T-cell (primary cell): ENCODE results near the gene FHIT. TPM values are rescaled to one million over a fixed set of nuclear protein-coding genes. Genes with fewer than 3 reads are reported as not detected.

Source experiments
- ATAC-seq, 4 experiments: fragments of 200-7000 bp in 3 of 4; fragments of 150-1000 bp in 1 of 4; cut with Tn5 transposase; replicated peaks in 1 of 4; 1 replicate in 3 of 4; 2 replicates in 1 of 4; pipeline ENCODE4 v1.10.0; 2021; ENCODE audit warnings: moderate library complexity in 3 of 4, mild to moderate bottlenecking in 2 of 4, moderate number of reproducible peaks in 1 of 4
- CTCF ChIA-PET, 2 donors: fragments of 300-600 bp; sonication (Branson Sonifier 250); formaldehyde crosslinking; loops; one replicate each; lab custom pipeline; 2022; ENCODE audit warnings: antibody characterized with exemption in 2 of 2; lab: Charles Lee
- POLR2A ChIA-PET, 2 donors: fragments of 300-600 bp; sonication (Branson Sonifier 250); formaldehyde crosslinking; loops; one replicate each; lab custom pipeline; 2022; ENCODE audit warnings: antibody characterized with exemption in 2 of 2; lab: Charles Lee
- DNase-seq, 35 experiments: peaks; one replicate each; pipeline versions ENCODE4 v3.0.0 to v3.0.0-alpha.2; 2013 to 2023
- H3K27ac ChIP-seq: one replicate; pipeline ENCODE4 v1.5.1; 2013; ENCODE audit warnings: low read length
- H3K27me3 ChIP-seq, 2 experiments: replicated peaks in 1 of 2; 1 replicate in 1 of 2; 2 replicates in 1 of 2; pipeline versions ENCODE4 v1.6.1 to v1.7.0; 2013; ENCODE audit warnings: low read length in 1 of 2, mixed read lengths in 1 of 2; ENCODE audit not compliant: control insufficient read depth in 2 of 2, insufficient read depth in 2 of 2; ENCODE audit errors: extremely low read depth in 1 of 2
- H3K36me3 ChIP-seq, 2 donors: 1 replicate in 1 of 2; 2 replicates in 1 of 2; pipeline versions ENCODE4 v1.6.1 to v1.7.0; 2013; ENCODE audit warnings: low read length in 1 of 2; ENCODE audit not compliant: control insufficient read depth in 2 of 2, insufficient read depth in 1 of 2; ENCODE audit errors: extremely low read depth in 1 of 2
- H3K4me1 ChIP-seq, 2 experiments: 1 replicate in 1 of 2; 2 replicates in 1 of 2; pipeline versions ENCODE4 v1.6.1 to v1.7.0; 2013; ENCODE audit warnings: low read length in 2 of 2, mixed read lengths in 1 of 2; ENCODE audit not compliant: insufficient read depth in 2 of 2, control insufficient read depth in 1 of 2; ENCODE audit errors: extremely low read depth in 1 of 2
- H3K4me3 ChIP-seq, 2 donors: 1 replicate in 1 of 2; 2 replicates in 1 of 2; pipeline versions ENCODE4 v1.5.1 to v1.7.0; 2013; ENCODE audit warnings: mild to moderate bottlenecking in 2 of 2, low read length in 1 of 2, moderate library complexity in 1 of 2; ENCODE audit not compliant: control insufficient read depth in 1 of 2; ENCODE audit errors: extremely low read depth in 1 of 2
- H3K9me3 ChIP-seq: 2 replicates; pipeline ENCODE4 v1.7.0; 2013
- H3K27ac Mint-ChIP-seq, 2 donors: one replicate each; pipeline ENCODE4 v1.8.0; 2020 to 2021; ENCODE audit warnings: mild to moderate bottlenecking in 2 of 2, mixed read lengths in 2 of 2
- H3K27me3 Mint-ChIP-seq, 2 donors: one replicate each; pipeline ENCODE4 v1.8.0; 2021 to 2022; ENCODE audit warnings: mixed read lengths in 2 of 2
- H3K36me3 Mint-ChIP-seq: one replicate; pipeline ENCODE4 v1.8.0; 2021; ENCODE audit warnings: mixed read lengths
- H3K4me1 Mint-ChIP-seq, 3 donors: one replicate each; pipeline ENCODE4 v1.8.0; 2020 to 2022; ENCODE audit warnings: mixed read lengths in 3 of 3, mild to moderate bottlenecking in 1 of 3
- H3K4me3 Mint-ChIP-seq, 3 donors: one replicate each; pipeline ENCODE4 v1.8.0; 2020 to 2022; ENCODE audit warnings: mild to moderate bottlenecking in 3 of 3, mixed read lengths in 3 of 3, moderate library complexity in 3 of 3
- H3K9me3 Mint-ChIP-seq, 3 donors: one replicate each; pipeline ENCODE4 v1.8.0; 2020 to 2022; ENCODE audit warnings: mixed read lengths in 3 of 3
- WGBS: methylation state at CpG from one replicate; pipeline ENCODE4 v1.1.5; 2013; ENCODE audit warnings: missing lambda C conversion rate; ENCODE audit not compliant: insufficient coverage; 5-methylcytosine and 5-hydroxymethylcytosine counted together
- total RNA-seq, 35 experiments: library from RNA in 6 of 35; stranded (reverse) in 6 of 35; fragments of 120-200 nt in 1 of 35; gene quantifications; one replicate each; pipeline versions ENCODE4 v1.2.1 to v1.2.4 and lab custom pipeline; 2013 to 2026

Gene FHIT
- total RNA-seq, 5 donors from 2014 or later (not counting 1 experiment from before 2014, with no cell fraction given), result 33.1 to 197 (median 78.3) TPM

GRCh38 chr3:60421749-60422446 lies 829.4 kb downstream of the FHIT start:
- WGBS, result 89% methylated on average over 3 of the region's 3 CpGs
- H3K27ac ChIP-seq, result no peak overlapping the region
- ChIA-PET POLR2A (no interaction called here), CTCF (interaction anchor here in 1 of 2 donors (0.7 kb wide), 1 partner anchor 97 kb away, joined by 3 read pairs; no protein-coding TSS in a partner anchor)
- DNase-seq (no peak), ATAC-seq (no peak)
- no peak overlapping the region for H3K27ac Mint-ChIP-seq
- H3K4me3 Mint-ChIP-seq, result no peak overlapping the region
- H3K9me3 Mint-ChIP-seq, result no peaks in the 10 kb centered on the region
- H3K27me3 ChIP-seq, result no peaks in the 10 kb centered on the region
- no peaks in the 10 kb centered on the region for H3K4me1 Mint-ChIP-seq
- H3K27me3 Mint-ChIP-seq, result no peaks in the 10 kb centered on the region
- H3K36me3 ChIP-seq, result no peaks in the 10 kb centered on the region
- no peaks in the 10 kb centered on the region for H3K36me3 Mint-ChIP-seq
- no peak overlapping the region for H3K4me3 ChIP-seq
- H3K9me3 ChIP-seq, result no peaks in the 10 kb centered on the region
- H3K4me1 ChIP-seq, result no peaks in the 10 kb centered on the region

GRCh38 chr3:60417576-60417975 lies 833.7 kb downstream of the FHIT start:
- DNase-seq (no peak), ATAC-seq (no peak)
- H3K27ac ChIP-seq, result no peak overlapping the region
- peaks cover 3 to 6% (median 5%) of the 10 kb centered on the region in 3 donors for H3K9me3 Mint-ChIP-seq
- H3K4me3 Mint-ChIP-seq, result no peak overlapping the region
- H3K36me3 ChIP-seq, result no peaks in the 10 kb centered on the region
- H3K4me1 ChIP-seq, result no peaks in the 10 kb centered on the region
- H3K4me1 Mint-ChIP-seq, result no peaks in the 10 kb centered on the region
- no peaks in the 10 kb centered on the region for H3K36me3 Mint-ChIP-seq
- H3K4me3 ChIP-seq, result no peak overlapping the region
- POLR2A ChIA-PET, result no interaction called here
- H3K27me3 Mint-ChIP-seq, result no peaks in the 10 kb centered on the region
- CTCF ChIA-PET, result interaction anchor here in 1 of 2 donors (0.7 kb wide), 1 partner anchor 19 kb away, joined by 3 read pairs; no protein-coding TSS in a partner anchor
- H3K9me3 ChIP-seq, result no peaks in the 10 kb centered on the region
- WGBS, result 100% methylated on average over 1 of the region's 4 CpGs
- H3K27me3 ChIP-seq, result no peaks in the 10 kb centered on the region
- H3K27ac Mint-ChIP-seq, result no peak overlapping the region

- Mint-ChIP-seq H3K27ac (no peak overlapping the region), H3K27me3 (no peaks in the 10 kb centered on the region), H3K36me3 (no peaks in the 10 kb centered on the region), H3K4me3 (no peak overlapping the region), H3K9me3 (peaks cover 3 to 6% (median 5%) of the 10 kb centered on the region in 3 donors), H3K4me1 (no peaks in the 10 kb centered on the region)
- no peaks in the 10 kb centered on the region for H3K27me3 ChIP-seq
- peaks cover 2% of the 10 kb centered on the region for H3K9me3 ChIP-seq
- no peak overlapping the region for H3K4me3 ChIP-seq
- WGBS, result 92% methylated on average over 3 of the region's 4 CpGs
- H3K4me1 ChIP-seq, result no peaks in the 10 kb centered on the region
- ATAC-seq (no peak), DNase-seq (no peak)
- H3K36me3 ChIP-seq, result no peaks in the 10 kb centered on the region
- POLR2A ChIA-PET, result no interaction called here
- no peak overlapping the region for H3K27ac ChIP-seq
- CTCF ChIA-PET, result interaction anchor here in 1 of 2 donors (0.8 kb wide), 1 partner anchor 10 kb away, joined by 4 read pairs; no protein-coding TSS in a partner anchor
These were observed 837.2 kb downstream of the FHIT start for GRCh38 chr3:60414011-60414410.

- Mint-ChIP-seq H3K9me3 (peaks cover 3 to 6% (median 5%) of the 10 kb centered on the region in 3 donors), H3K27me3 (no peaks in the 10 kb centered on the region), H3K36me3 (no peaks in the 10 kb centered on the region), H3K4me1 (no peaks in the 10 kb centered on the region), H3K4me3 (no peak overlapping the region), H3K27ac (no peak overlapping the region)
- ATAC-seq (no peak), DNase-seq (no peak)
- Histone ChIP-seq H3K27me3 (no peaks in the 10 kb centered on the region), H3K4me1 (no peaks in the 10 kb centered on the region), H3K36me3 (no peaks in the 10 kb centered on the region), H3K9me3 (peaks cover 2% of the 10 kb centered on the region), H3K4me3 (no peak overlapping the region), H3K27ac (no peak overlapping the region)
- ChIA-PET CTCF (interaction anchor here in 1 of 2 donors (0.8 kb wide), 1 partner anchor 9 kb away, joined by 4 read pairs; no protein-coding TSS in a partner anchor), POLR2A (no interaction called here)
- no CpG with 5 or more reads among the region's 1 CpG for WGBS
These were observed 837.7 kb downstream of the FHIT start for GRCh38 chr3:60413551-60413950.

GRCh38 chr3:60403866-60404265 lies 847.4 kb downstream of the FHIT start:
- no peaks in the 10 kb centered on the region for H3K4me1 ChIP-seq
- H3K9me3 Mint-ChIP-seq, result no peaks in the 10 kb centered on the region
- CTCF ChIA-PET, result interaction anchor here in 1 of 2 donors (1.3 kb wide), 1 partner anchor 10 kb away, joined by 4 read pairs; no protein-coding TSS in a partner anchor
- POLR2A ChIA-PET, result interaction anchor here in 1 of 2 donors (0.6 kb wide), 2 partner anchors 751 to 984 kb away, joined by 3 to 11 read pairs; no protein-coding TSS in a partner anchor
- H3K4me3 Mint-ChIP-seq, result no peak overlapping the region
- no peak for DNase-seq
- H3K4me1 Mint-ChIP-seq, result peaks cover 0 to 7% (median 0%) of the 10 kb centered on the region in 3 donors
- no peak overlapping the region for H3K4me3 ChIP-seq
- no peaks in the 10 kb centered on the region for H3K27me3 Mint-ChIP-seq
- no peak overlapping the region for H3K27ac ChIP-seq
- WGBS, result 86% methylated on average over 2 of the region's 4 CpGs
- no peak for ATAC-seq
- no peaks in the 10 kb centered on the region for H3K27me3 ChIP-seq
- no peak overlapping the region for H3K27ac Mint-ChIP-seq
- no peaks in the 10 kb centered on the region for H3K36me3 ChIP-seq
- no peaks in the 10 kb centered on the region for H3K9me3 ChIP-seq
- H3K36me3 Mint-ChIP-seq, result no peaks in the 10 kb centered on the region

GRCh38 chr3:60402931-60403330 lies 848.3 kb downstream of the FHIT start:
- no peak for ATAC-seq
- H3K4me3 Mint-ChIP-seq, result no peak overlapping the region
- Histone ChIP-seq H3K4me1 (no peaks in the 10 kb centered on the region), H3K27me3 (no peaks in the 10 kb centered on the region), H3K36me3 (no peaks in the 10 kb centered on the region), H3K9me3 (no peaks in the 10 kb centered on the region), H3K4me3 (no peak overlapping the region), H3K27ac (no peak overlapping the region)
- DNase-seq, result no peak
- H3K36me3 Mint-ChIP-seq, result no peaks in the 10 kb centered on the region
- no peaks in the 10 kb centered on the region for H3K27me3 Mint-ChIP-seq
- 83% methylated on average over 1 of the region's 2 CpGs for WGBS
- no peak overlapping the region for H3K27ac Mint-ChIP-seq
- H3K4me1 Mint-ChIP-seq, result peaks cover 0 to 7% (median 0%) of the 10 kb centered on the region in 3 donors
- POLR2A ChIA-PET, result no interaction called here
- peaks cover 0 to 3% (median 0%) of the 10 kb centered on the region in 3 donors for H3K9me3 Mint-ChIP-seq
- CTCF ChIA-PET, result no interaction called here
